Small intestine (tissue), 7 donors: ENCODE data around the gene PEX12. TPM values are rescaled to one million over a fixed set of nuclear protein-coding genes. Genes with fewer than 3 reads are reported as not detected.
"Not testable (repeated sequence)": the region's sequence is repeated elsewhere in the genome, so short reads cannot be mapped to it uniquely, and the experiment has no call there.

Experiments
- DNase-seq, 2 donors: peaks; one replicate each; pipeline versions ENCODE4 v3.0.0 to v3.0.0-alpha.2; 2013
- FAIRE-seq: peaks from 2 replicates; lab custom pipeline; 2012; peaks lifted over from hg19 to GRCh38; lab: Jason Lieb, UNC
- H3K27ac ChIP-seq, 3 donors: one replicate each; pipeline ENCODE4 v1.5.1; 2013; ENCODE audit warnings: low read length in 2 of 3, mild to moderate bottlenecking in 2 of 3, control low read depth in 1 of 3, inconsistent platforms in 1 of 3, low read depth in 1 of 3, moderate library complexity in 1 of 3
- H3K27me3 ChIP-seq, 3 donors: one replicate each; pipeline ENCODE4 v1.6.1; 2013; ENCODE audit warnings: low read length in 3 of 3, inconsistent platforms in 1 of 3; ENCODE audit not compliant: control insufficient read depth in 3 of 3, insufficient read depth in 3 of 3
- H3K36me3 ChIP-seq, 3 donors: one replicate each; pipeline ENCODE4 v1.6.1; 2013; ENCODE audit warnings: low read length in 3 of 3, inconsistent platforms in 1 of 3, low read depth in 1 of 3, mild to moderate bottlenecking in 1 of 3, moderate library complexity in 1 of 3; ENCODE audit not compliant: control insufficient read depth in 3 of 3, insufficient read depth in 2 of 3
- H3K4me1 ChIP-seq, 3 donors: one replicate each; pipeline ENCODE4 v1.6.1; 2013; ENCODE audit warnings: low read length in 2 of 3, inconsistent platforms in 1 of 3, low read depth in 1 of 3, mild to moderate bottlenecking in 1 of 3, moderate library complexity in 1 of 3; ENCODE audit not compliant: control insufficient read depth in 3 of 3, insufficient read depth in 2 of 3
- H3K4me3 ChIP-seq, 3 donors: one replicate each; pipeline ENCODE4 v1.5.1; 2013; ENCODE audit warnings: low read length in 3 of 3, control low read depth in 1 of 3, inconsistent platforms in 1 of 3, low read depth in 1 of 3, mild to moderate bottlenecking in 1 of 3, moderate library complexity in 1 of 3
- H3K9me3 ChIP-seq, 2 donors: one replicate each; pipeline ENCODE4 v1.6.1; 2013; ENCODE audit warnings: low read depth in 1 of 2, low read length in 1 of 2; ENCODE audit not compliant: control insufficient read depth in 2 of 2, insufficient read depth in 1 of 2
- WGBS, 3 donors: extraction: QIAGEN DNeasy Blood & Tissue Kit; methylation state at CpG; one replicate each; pipeline ENCODE4 v1.1.7; 2013; 5-methylcytosine and 5-hydroxymethylcytosine counted together
- polyA plus RNA-seq, 4 donors: library from polyadenylated mRNA; stranded (reverse) in 3 of 4; unstranded in 1 of 4; fragments of 200-250 nt in 3 of 4; fragments of 120-200 nt in 1 of 4; gene quantifications; one replicate each; pipeline versions ENCODE4 v1.2.1 to v1.2.3, GENCODE V29; 2013
- donor health status: healthy with polysubstance abuse.
- donor health status: control.
- donor health status: control.
- donor health status: Bipolar disorder and iron deficiency.
- donor health status: healthy.

Gene PEX12
- polyA plus RNA-seq, 4 donors = 2.9 to 7.4 (median 3.4) TPM

DNA sequence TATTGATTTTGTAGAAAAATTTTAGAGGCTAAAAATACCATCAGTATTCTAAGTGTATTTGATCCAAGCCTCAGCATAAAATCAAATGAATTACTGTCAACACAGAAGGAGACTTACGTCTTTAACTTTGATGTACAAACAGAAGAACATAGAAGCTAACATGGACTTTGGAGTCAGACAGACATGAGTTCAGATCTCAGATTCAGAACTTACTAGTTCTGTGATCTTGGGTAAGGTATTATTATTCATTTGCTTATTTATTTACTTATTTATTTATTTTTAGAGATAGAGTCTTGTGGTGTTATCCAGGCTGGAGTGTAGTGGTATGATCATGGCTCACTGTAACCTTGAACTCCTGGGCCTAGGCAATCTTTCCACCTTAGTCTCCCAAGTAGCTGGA, 36.9 kb downstream of the PEX12 start:
- Histone ChIP-seq H3K27me3 (peaks cover 0 to 6% (median 0%) of the 10 kb centered on the region in 3 donors), H3K4me1 (no peaks in the 10 kb centered on the region), H3K36me3 (no peaks in the 10 kb centered on the region), H3K4me3 (no peak overlapping the region), H3K9me3 (no peaks in the 10 kb centered on the region), H3K27ac (peak overlapping the region in 1 of 3 donors; percentile 49)
- DNase-seq = peak in 1 of 2 donors; percentile 27
- WGBS, 3 donors = 3 to 20% (median 9%) methylated on average over 1 of the region's 1 CpG
- no peak for FAIRE-seq

DNA sequence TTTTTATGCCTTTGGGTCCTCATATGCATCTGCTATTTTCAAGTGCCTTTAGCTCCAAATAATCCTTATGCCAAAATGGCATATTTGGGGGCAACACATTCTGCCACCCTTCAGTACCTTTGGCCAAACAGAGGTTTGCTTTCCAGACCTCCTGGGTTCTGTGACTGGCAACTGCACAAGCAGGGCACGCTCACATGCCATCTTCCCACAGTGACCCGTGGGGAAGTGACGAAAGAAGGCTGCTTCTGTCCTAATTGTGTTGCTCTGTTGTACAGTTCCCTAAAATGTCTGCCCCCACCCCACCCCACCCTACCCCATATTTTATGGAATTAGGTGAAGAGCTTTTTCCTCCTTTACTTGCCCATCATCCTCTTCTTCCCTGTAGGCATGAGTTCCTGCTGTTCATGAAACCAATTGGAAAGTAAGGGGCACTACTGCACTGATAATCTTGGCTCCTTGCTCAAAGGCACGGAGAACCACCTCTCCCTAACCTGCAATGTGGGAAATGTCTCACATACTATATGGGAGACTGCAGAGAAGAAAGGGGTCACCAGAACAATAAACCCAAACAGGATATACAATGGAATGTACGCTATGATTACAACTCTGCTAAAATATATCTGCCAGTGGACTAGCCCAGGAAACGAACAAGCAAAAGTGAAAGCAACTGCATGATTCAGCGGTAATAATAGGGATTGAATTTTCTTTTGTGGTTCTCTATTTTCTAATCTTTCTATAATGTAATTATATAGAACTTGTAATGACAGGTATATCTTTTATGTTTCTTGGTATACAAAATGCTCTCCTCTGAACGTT, 37.6 kb downstream of the PEX12 start:
- DNase-seq (peak; percentile 10 to 71), FAIRE-seq (peak; percentile 88)
- peak overlapping the region in 2 of 3 donors; percentile 67 to 93 for H3K27ac ChIP-seq
- no peaks in the 10 kb centered on the region for H3K9me3 ChIP-seq
- no peaks in the 10 kb centered on the region for H3K36me3 ChIP-seq
- peaks cover 0 to 6% (median 0%) of the 10 kb centered on the region in 3 donors for H3K27me3 ChIP-seq
- peak overlapping the region in 2 of 3 donors; percentile 8 to 30 for H3K4me3 ChIP-seq
- whole genome bisulfite sequencing, 3 donors = 30 to 31% (median 31%) methylated on average over 8 of the region's 8 CpGs
- no peaks in the 10 kb centered on the region for H3K4me1 ChIP-seq

DNA sequence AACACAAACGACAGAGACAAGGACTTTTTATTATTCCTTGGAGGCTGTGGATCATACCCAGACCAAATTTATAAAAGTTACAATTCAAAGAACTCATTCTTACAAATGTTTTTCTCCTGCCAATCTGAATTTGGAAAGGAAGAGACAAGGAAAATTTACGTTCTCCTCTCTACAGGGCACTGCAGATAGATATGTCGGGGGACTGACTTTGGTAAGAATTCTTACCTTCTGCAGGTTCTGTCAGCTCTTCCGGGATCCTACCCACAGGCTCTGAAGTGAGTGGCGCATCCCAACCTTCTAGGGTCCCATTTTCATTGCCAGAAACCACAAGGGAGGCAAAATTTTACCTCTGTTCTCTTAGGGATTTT, 38.7 kb downstream of the PEX12 start:
- FAIRE-seq = no peak
- H3K36me3 ChIP-seq = no peaks in the 10 kb centered on the region
- peak overlapping the region in 2 of 3 donors; percentile 58 to 71 for H3K27ac ChIP-seq
- peaks cover 0 to 6% (median 0%) of the 10 kb centered on the region in 3 donors for H3K27me3 ChIP-seq
- DNase-seq = no peak
- H3K4me1 ChIP-seq = no peaks in the 10 kb centered on the region
- H3K4me3 ChIP-seq = no peak overlapping the region
- 46 to 54% (median 48%) methylated on average over 5 of the region's 5 CpGs for WGBS, 3 donors
- H3K9me3 ChIP-seq = no peaks in the 10 kb centered on the region

DNA sequence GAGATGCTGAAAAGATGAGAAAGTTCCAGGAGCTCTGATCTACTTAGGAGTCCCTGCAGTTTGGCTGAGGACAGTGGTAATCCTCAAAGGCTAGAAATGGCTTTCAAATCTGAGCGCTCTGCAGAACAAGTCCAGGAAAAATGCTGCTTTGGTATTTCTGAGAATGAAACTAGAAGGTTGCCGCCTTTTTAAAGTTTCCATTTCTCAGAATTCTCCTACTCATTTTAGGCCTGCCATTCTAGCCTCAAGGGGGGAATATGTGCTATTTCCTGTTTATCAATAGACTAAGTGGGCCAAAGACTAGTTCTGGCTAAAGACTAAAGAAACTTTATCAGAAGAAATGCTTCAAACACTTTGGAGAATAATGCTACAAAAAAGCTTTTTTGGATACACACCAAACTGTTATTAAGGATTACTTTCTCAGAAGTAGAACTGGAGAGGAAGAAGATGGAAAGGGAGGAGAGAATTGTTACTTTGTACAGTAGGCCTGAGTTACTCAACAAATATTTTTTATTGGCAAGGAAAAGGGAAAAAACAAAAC, 40.7 kb downstream of the PEX12 start, which contains the start of gene SLFN12L:
SLFN12L (minus strand) TSS at position 78 of the 541 bp plus-strand sequence. CDS start 15,314 bp downstream, outside the sequence.
- H3K27ac ChIP-seq = peak within 1 kb of the TSS in 2 of 3 donors; percentile 69 to 93
- H3K4me3 ChIP-seq = peak within 1 kb of the TSS in 2 of 3 donors; percentile 5 to 28
- 41 to 75% (median 68%) methylated on average over 2 of the region's 2 CpGs for WGBS, 3 donors

DNA sequence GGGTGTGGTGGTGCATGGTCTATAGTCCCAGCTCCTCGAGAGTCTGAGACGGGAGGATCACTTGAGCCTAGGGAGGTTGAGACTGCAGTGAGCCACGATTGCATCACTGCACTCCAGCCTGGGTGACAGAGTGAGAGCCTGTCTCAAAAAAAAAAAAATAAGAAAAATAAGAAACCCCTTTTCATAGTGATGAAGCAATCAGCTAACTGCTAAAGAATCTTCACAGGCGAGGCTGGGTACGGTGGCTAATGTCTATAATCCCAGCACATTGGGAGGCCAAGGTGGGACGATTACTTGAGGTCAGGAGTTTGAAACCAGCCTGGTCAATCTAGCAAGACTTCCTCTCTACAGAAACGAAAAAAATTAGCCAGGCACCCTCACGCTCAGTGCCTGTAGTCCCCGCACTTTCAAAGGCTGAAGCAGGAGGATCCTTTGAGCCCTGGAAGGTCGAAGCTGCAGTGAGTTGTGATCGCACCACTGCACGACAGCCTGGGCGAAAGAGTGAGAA, 41.7 kb downstream of the PEX12 start:
- Histone ChIP-seq H3K27ac (peak overlapping the region in 2 of 3 donors; percentile 69 to 93), H3K4me1 (no peaks in the 10 kb centered on the region), H3K27me3 (peaks cover 0 to 3% (median 0%) of the 10 kb centered on the region in 3 donors), H3K9me3 (no peaks in the 10 kb centered on the region), H3K36me3 (no peaks in the 10 kb centered on the region), H3K4me3 (peak overlapping the region in 2 of 3 donors; percentile 5 to 28)
- DNase-seq (no peak), FAIRE-seq (no peak)
- WGBS, 3 donors = 63 to 70% (median 64%) methylated on average over 13 of the region's 13 CpGs

More for the DNA sequence above, 40.7 kb downstream of the PEX12 start, which contains the start of gene SLFN12L:
- Histone ChIP-seq H3K9me3 (no peaks in the 10 kb centered on the region), H3K36me3 (no peaks in the 10 kb centered on the region), H3K4me1 (no peaks in the 10 kb centered on the region), H3K27me3 (peaks cover 0 to 3% (median 0%) of the 10 kb centered on the region in 3 donors)
- no peak for FAIRE-seq
- peak in 1 of 2 donors; percentile 60 for DNase-seq

DNA sequence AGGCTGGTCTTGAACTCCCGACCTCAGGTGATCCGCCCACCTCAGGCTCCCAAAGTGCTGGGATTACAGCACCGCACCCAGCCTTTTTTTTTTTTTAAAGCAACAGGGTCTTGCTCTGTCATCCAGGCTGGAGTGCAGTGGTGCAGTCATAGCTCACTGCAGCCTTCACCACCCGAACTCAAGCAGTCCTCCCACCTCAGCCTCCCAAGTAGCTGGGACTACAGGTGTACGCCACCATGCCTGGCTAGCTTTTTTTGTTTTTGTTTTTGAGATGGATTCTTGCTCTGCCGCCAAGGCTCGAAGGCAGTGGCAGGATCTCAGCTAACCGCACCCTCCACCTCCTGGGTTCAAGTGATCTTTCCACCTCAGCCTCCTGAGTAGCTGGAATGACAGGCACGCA, 43.0 kb downstream of the PEX12 start:
- H3K4me1 ChIP-seq, H3K27me3 ChIP-seq, H3K36me3 ChIP-seq, DNase-seq, H3K9me3 ChIP-seq, FAIRE-seq: not testable (repeated sequence)
- 73 to 85% (median 75%) methylated on average over 9 of the region's 9 CpGs for WGBS, 3 donors
- peak overlapping the region in 2 of 3 donors; percentile 39 to 56 for H3K27ac ChIP-seq
- peak overlapping the region in 1 of 3 donors; percentile 31 for H3K4me3 ChIP-seq

DNA sequence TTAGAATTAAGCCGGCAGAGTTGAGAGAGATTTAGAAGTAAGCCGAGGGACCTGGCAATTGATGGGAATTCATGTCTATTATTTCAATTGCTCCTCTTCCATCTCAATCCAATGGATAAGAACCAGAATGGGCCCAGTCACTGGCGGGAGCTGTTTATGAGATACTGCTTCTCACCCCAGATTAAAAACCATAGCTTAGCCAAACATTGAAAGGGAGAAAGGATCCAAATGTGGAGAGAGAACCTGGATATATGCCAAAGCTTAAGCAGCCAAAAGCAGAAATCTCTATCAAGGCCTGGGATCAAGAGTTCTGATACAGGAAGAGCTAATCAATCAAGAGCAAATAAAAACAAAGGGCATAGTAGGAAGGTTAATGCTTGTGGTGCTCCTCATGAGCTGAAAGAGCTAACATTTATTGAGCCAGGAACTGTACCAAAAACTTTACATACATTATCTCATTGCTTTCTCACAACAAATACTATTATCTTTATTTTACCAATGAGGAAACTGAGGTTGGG, 43.7 kb downstream of the PEX12 start:
- H3K4me3 ChIP-seq = peak overlapping the region in 1 of 3 donors; percentile 21
- no peaks in the 10 kb centered on the region for H3K9me3 ChIP-seq

DNA sequence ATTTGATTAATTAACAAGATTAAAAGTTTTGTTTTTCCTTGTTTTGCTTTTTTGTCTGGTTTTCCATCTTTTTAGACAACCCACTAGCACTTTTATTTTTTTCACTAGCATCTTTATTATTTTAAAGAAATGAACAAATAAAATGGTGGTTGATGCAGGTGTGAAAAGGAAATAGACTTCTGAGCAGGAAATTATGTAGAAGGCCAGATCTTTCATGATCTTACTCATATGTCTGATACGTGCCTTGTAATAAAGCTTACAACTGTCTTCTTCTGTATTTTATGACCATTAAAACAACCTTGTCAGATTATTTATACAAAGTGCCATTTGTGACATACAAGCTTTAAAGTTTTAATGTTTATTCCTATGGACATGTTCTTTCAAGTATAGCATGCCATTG, 47.2 kb downstream of the PEX12 start:
- FAIRE-seq (no peak), DNase-seq (no peak)
- 27 to 41% (median 29%) methylated on average over 1 of the region's 1 CpG for WGBS, 3 donors
- Histone ChIP-seq H3K9me3 (no peaks in the 10 kb centered on the region), H3K36me3 (no peaks in the 10 kb centered on the region), H3K27ac (no peak overlapping the region), H3K27me3 (no peaks in the 10 kb centered on the region), H3K4me3 (no peak overlapping the region), H3K4me1 (no peaks in the 10 kb centered on the region)

More for the DNA sequence above, 43.7 kb downstream of the PEX12 start:
- FAIRE-seq (no peak), DNase-seq (no peak)
- H3K4me1 ChIP-seq = no peaks in the 10 kb centered on the region
- H3K36me3 ChIP-seq = no peaks in the 10 kb centered on the region
- WGBS, 3 donors = 61 to 70% (median 70%) methylated on average over 3 of the region's 3 CpGs
- H3K27ac ChIP-seq = peak overlapping the region in 1 of 3 donors; percentile 70
- no peaks in the 10 kb centered on the region for H3K27me3 ChIP-seq
